SK-N-SH (cell line): ENCODE measurements around the gene BDKRB2. TPM values are rescaled to one million over a fixed set of nuclear protein-coding genes. Genes with fewer than 3 reads are reported as not detected.

Source experiments
- CTCF ChIA-PET: fragments of 300-600, 350-600 bp; formaldehyde crosslinking; extraction: SDS; loops from one replicate; lab custom pipeline; 2021; lab: Yijun Ruan, JAX
- POLR2A ChIA-PET: fragments of 350-600 bp; sonication (Branson Sonifier 250); formaldehyde crosslinking; extraction: SDS; loops from one replicate; lab custom pipeline; 2020; ENCODE audit warnings: antibody characterized with exemption, inconsistent platforms; lab: Yijun Ruan, JAX
- DNase-seq: peaks from one replicate; pipeline ENCODE4 v3.0.0; 2012
- H2AFZ ChIP-seq: fragments of 200-600 bp; sonication (generic); 2 replicates; pipeline ENCODE4 v1.8.1; 2016; ENCODE audit warnings: antibody characterized with exemption, mild to moderate bottlenecking, low read depth
- H3F3A ChIP-seq: fragments of 200-600 bp; sonication (generic); replicated peaks from 2 replicates; pipeline ENCODE3; 2016; ENCODE audit warnings: antibody characterized with exemption, mild to moderate bottlenecking; ENCODE audit not compliant: insufficient read depth
- H3K27ac ChIP-seq, 2 experiments: fragments of 200-500 bp in 1 of 2; fragments of 200-600 bp in 1 of 2; sonication (Bioruptor generic) in 1 of 2; sonication (generic), shearing (Covaris generic) in 1 of 2; 2 replicates each; pipeline versions ENCODE4 v1.5.1 to v1.6.1; 2014 to 2016; ENCODE audit warnings: low read depth in 2 of 2, inconsistent platforms in 1 of 2, low read length in 1 of 2, mild to moderate bottlenecking in 1 of 2, mixed read lengths in 1 of 2
- H3K27me3 ChIP-seq: fragments of 200-600 bp; sonication (generic), shearing (Covaris generic); 2 replicates; pipeline ENCODE4 v1.6.1; 2016; ENCODE audit warnings: mixed run types; ENCODE audit not compliant: insufficient read depth
- H3K36me3 ChIP-seq, 2 experiments: fragments of 200-500 bp in 1 of 2; fragments of 200-600 bp in 1 of 2; sonication (Bioruptor generic) in 1 of 2; sonication (generic) in 1 of 2; replicated peaks in 1 of 2; 2 replicates each; pipeline versions ENCODE3 to v1.5.1; 2014 to 2016; ENCODE audit warnings: low read length in 1 of 2, mild to moderate bottlenecking in 1 of 2; ENCODE audit not compliant: insufficient read depth in 2 of 2, control insufficient read depth in 1 of 2
- H3K4me1 ChIP-seq, 2 experiments: fragments of 200-500 bp in 1 of 2; fragments of 200-600 bp in 1 of 2; sonication (Bioruptor generic) in 1 of 2; sonication (generic), shearing (Covaris generic) in 1 of 2; 2 replicates each; pipeline versions ENCODE4 v1.5.1 to v1.6.1; 2014 to 2016; ENCODE audit warnings: low read depth in 1 of 2, low read length in 1 of 2, mixed run types in 1 of 2; ENCODE audit not compliant: insufficient read depth in 2 of 2, control insufficient read depth in 1 of 2
- H3K4me2 ChIP-seq: fragments of 200-600 bp; sonication (generic), shearing (Covaris generic); 2 replicates; pipeline ENCODE4 v1.6.1; 2017; ENCODE audit warnings: mixed run types
- H3K4me3 ChIP-seq, 2 experiments: fragments of 200-500 bp in 1 of 2; fragments of 200-600 bp in 1 of 2; sonication (Bioruptor generic) in 1 of 2; sonication (generic), shearing (Covaris generic) in 1 of 2; 2 replicates each; pipeline versions ENCODE4 v1.5.1 to v1.8.1; 2014 to 2016; ENCODE audit warnings: low read depth in 2 of 2, inconsistent platforms in 1 of 2, low read length in 1 of 2, mild to moderate bottlenecking in 1 of 2, mixed read lengths in 1 of 2, moderate library complexity in 1 of 2
- H3K79me2 ChIP-seq: fragments of 200-600 bp; sonication (generic); 2 replicates; pipeline ENCODE4 v1.8.1; 2017; ENCODE audit warnings: mild to moderate bottlenecking; ENCODE audit not compliant: insufficient read depth
- H3K9ac ChIP-seq: fragments of 200-600 bp; sonication (generic); 2 replicates; pipeline ENCODE4 v1.6.1; 2017; ENCODE audit warnings: mixed run types
- H3K9me2 ChIP-seq: fragments of 200-600 bp; sonication (generic); 2 replicates; pipeline ENCODE4 v1.6.1; 2017; ENCODE audit warnings: mixed run types
- H3K9me3 ChIP-seq: fragments of 200-600 bp; sonication (generic); 2 replicates; pipeline ENCODE4 v1.6.1; 2017; ENCODE audit warnings: mixed run types, mild to moderate bottlenecking, moderate library complexity
- H4K20me1 ChIP-seq: fragments of 200-600 bp; sonication (generic); 2 replicates; pipeline ENCODE4 v1.6.1; 2017; ENCODE audit warnings: mild to moderate bottlenecking, mixed run types; ENCODE audit not compliant: insufficient read depth
- CHD2 ChIP-seq: fragments of 150-350 bp; IDR thresholded peaks from 2 replicates; pipeline ENCODE4 v1.6.1; 2018; ENCODE audit warnings: low read length; ENCODE audit not compliant: partially characterized antibody
- CTCF ChIP-seq: fragments of 200-600 bp; sonication (generic); IDR thresholded peaks from 2 replicates; pipeline ENCODE4 v1.6.1; 2017; ENCODE audit warnings: antibody characterized with exemption, mild to moderate bottlenecking, moderate library complexity
- EP300 ChIP-seq, 2 experiments: IDR thresholded peaks; 2 replicates each; pipeline versions ENCODE4 v1.4.0 to v1.6.1; 2012; ENCODE audit warnings: borderline replicate concordance in 1 of 2, low read depth in 1 of 2, low read length in 1 of 2
- FOSL2 ChIP-seq: IDR thresholded peaks from 2 replicates; pipeline ENCODE4 v1.4.0; 2012; ENCODE audit warnings: low read depth, mild to moderate bottlenecking, moderate library complexity, borderline replicate concordance
- GABPA ChIP-seq: IDR thresholded peaks from 2 replicates; pipeline ENCODE4 v1.4.0; 2012; ENCODE audit warnings: low read depth, mild to moderate bottlenecking
- GATA2 ChIP-seq: sonication (generic); formaldehyde crosslinking; IDR thresholded peaks from 2 replicates; pipeline ENCODE4 v1.5.0; 2020; ENCODE audit warnings: mild to moderate bottlenecking, missing genetic modification reagents
- NRF1 ChIP-seq: IDR thresholded peaks from 2 replicates; pipeline ENCODE4 v1.6.1; 2012; ENCODE audit warnings: low read depth, mild to moderate bottlenecking, low read length
- POLR2AphosphoS5 ChIP-seq: IDR thresholded peaks from 2 replicates; pipeline ENCODE4 v1.6.1; 2012; ENCODE audit warnings: low read depth, low read length
- RAD21 ChIP-seq: IDR thresholded peaks from 2 replicates; pipeline ENCODE4 v1.6.1; 2012; ENCODE audit warnings: mild to moderate bottlenecking, low read length
- RCOR1 ChIP-seq: fragments of 150-350 bp; IDR thresholded peaks from 2 replicates; pipeline ENCODE4 v1.6.1; 2017; ENCODE audit warnings: antibody characterized with exemption, low read length
- TAF1 ChIP-seq: IDR thresholded peaks from 2 replicates; pipeline ENCODE4 v1.6.1; 2012; ENCODE audit warnings: low read depth, mild to moderate bottlenecking, low read length, moderate library complexity, borderline replicate concordance
- TCF12 ChIP-seq: IDR thresholded peaks from 2 replicates; pipeline ENCODE4 v1.4.0; 2012
- USF1 ChIP-seq: IDR thresholded peaks from 2 replicates; pipeline ENCODE4 v1.4.0; 2012; ENCODE audit warnings: low read depth, borderline replicate concordance
- YY1 ChIP-seq: IDR thresholded peaks from 2 replicates; pipeline ENCODE4 v1.4.0; 2012; ENCODE audit warnings: low read depth, mild to moderate bottlenecking
- WGBS: methylation state at CpG from one replicate; pipeline ENCODE4 v1.1.6; 2017; ENCODE audit warnings: low lambda C conversion rate; 5-methylcytosine and 5-hydroxymethylcytosine counted together
- polyA plus RNA-seq, 3 experiments: library from polyadenylated mRNA; depleted of rRNA; stranded (reverse); fragments of >200 nt; gene quantifications; 2 replicates each; pipeline ENCODE4 v1.2.3, GENCODE V29; 2012

The BDKRB2 gene
- polyA plus RNA-seq, 1 of the 3 experiments (the other 2 are of a cell fraction): 4.8 TPM

- Histone ChIP-seq H3K27me3 (no peaks in the 10 kb centered on the region), H3K27ac (no peak overlapping the region), H3K9me2 (no peaks in the 10 kb centered on the region), H3F3A (no peaks in the 10 kb centered on the region), H3K4me3 (no peak overlapping the region), H3K36me3 (peaks cover 0 to 7% of the 10 kb centered on the region in 2 experiments), H3K4me1 (peaks cover 0 to 23% of the 10 kb centered on the region in 2 experiments; a peak in 1 of 4 replicates), H3K79me2 (0 out of 2 replicates have a peak, but pooled peaks cover 2% of the 10 kb centered on the region), H4K20me1 (no peaks in the 10 kb centered on the region), H3K4me2 (no peak overlapping the region), H2AFZ (no peak overlapping the region), H3K9me3 (peaks cover 14% of the 10 kb centered on the region), H3K9ac (no peak overlapping the region)
- no peak for DNase-seq
- WGBS: 92% methylated on average over 4 of the region's 4 CpGs
- CTCF ChIA-PET: no interaction called here
- TF ChIP-seq YY1 (no peak), USF1 (no peak), FOSL2 (no peak), CTCF (no peak)
- POLR2A ChIA-PET: interaction anchor here (0.9 to 1.0 kb wide), 2 partner anchors 8 to 28 kb away, joined by 3 read pairs; partner anchors contain the start of gene BDKRB2
Observed at GRCh38 chr14:96212896-96213295, 8.3 kb downstream of the BDKRB2 start.

- Histone ChIP-seq H3K9ac (no peak overlapping the region), H3K36me3 (peaks cover 0 to 7% of the 10 kb centered on the region in 2 experiments), H3F3A (no peaks in the 10 kb centered on the region), H3K27me3 (no peaks in the 10 kb centered on the region), H3K9me2 (no peaks in the 10 kb centered on the region), H3K4me2 (no peak overlapping the region), H2AFZ (no peak overlapping the region), H3K79me2 (0 out of 2 replicates have a peak, but pooled peaks cover 2% of the 10 kb centered on the region), H3K4me3 (no peak overlapping the region), H3K9me3 (peaks cover 14% of the 10 kb centered on the region), H3K4me1 (peaks cover 0 to 20% of the 10 kb centered on the region in 2 experiments; a peak in 1 of 4 replicates), H4K20me1 (no peaks in the 10 kb centered on the region), H3K27ac (no peak overlapping the region)
- WGBS: 90% methylated on average over 7 of the region's 10 CpGs
- TF ChIP-seq TAF1 (no peak), NRF1 (no peak), RAD21 (no peak), YY1 (no peak), POLR2AphosphoS5 (no peak), TCF12 (no peak), RCOR1 (no peak), CHD2 (no peak), GATA2 (CRISPR knock-in tag) (no peak), EP300 (IDR thresholded peaks at IDR 0.05; ENCODE audit: borderline replicate concordance in 1 of 2, low read depth in 1 of 2, low read length in 1 of 2) (no peak), GABPA (no peak)
- no peak for DNase-seq
- CTCF ChIA-PET: interaction anchor here (0.6 kb wide), 1 partner anchor 62 kb away, joined by 3 read pairs; no protein-coding TSS in a partner anchor
- POLR2A ChIA-PET: interaction anchor here (1.0 kb wide), 1 partner anchor 26 kb away, joined by 3 read pairs; no protein-coding TSS in a partner anchor
Observed at GRCh38 chr14:96213871-96214465, 9.3 kb downstream of the BDKRB2 start.
